Renal cortex interstitium (tissue), 11 donors: ENCODE data around the gene SLC25A1. TPM values are rescaled to one million over a fixed set of nuclear protein-coding genes. Genes with fewer than 3 reads are reported as not detected.

Experiments used
- DNase-seq, 11 donors: peaks; one replicate each; pipeline ENCODE4 v3.0.0-alpha.2; 2013; ENCODE audit warnings: low read depth in 9 of 11, low spot score in 4 of 11; ENCODE audit errors: extremely low read depth in 1 of 11
- polyA plus RNA-seq, 3 donors: library from polyadenylated mRNA; unstranded; fragments of 120-200 nt; gene quantifications; one replicate each; pipeline ENCODE4 v1.2.1, GENCODE V29; 2013; ENCODE audit not compliant: insufficient read length in 3 of 3

The SLC25A1 gene
- polyA plus RNA-seq, 3 donors: 61.9 to 97.7 (median 91.3) TPM

- DNase-seq: no peak
These were observed 28.5 kb downstream of the SLC25A1 start, which contains the start of gene GSC2 for GRCh38 chr22:19149991-19150390. GSC2 (minus strand) TSS chr22:19150292; CDS start chr22:19150283, 9 bp downstream.

GRCh38 chr22:19149047-19149883 lies 29.3 kb downstream of the SLC25A1 start:
- DNase-seq: no peak

GRCh38 chr22:19148417-19149046 lies 30.0 kb downstream of the SLC25A1 start:
- no peak for DNase-seq

- DNase-seq: no peak
These were observed 31.2 kb downstream of the SLC25A1 start for GRCh38 chr22:19147195-19147780.

- no peak for DNase-seq
These were observed 32.1 kb downstream of the SLC25A1 start for GRCh38 chr22:19146215-19146968.

GRCh38 chr22:19143967-19144400 lies 34.6 kb downstream of the SLC25A1 start:
- no peak for DNase-seq

GRCh38 chr22:19143212-19143611 lies 35.3 kb downstream of the SLC25A1 start:
- DNase-seq: no peak

- no peak for DNase-seq
These were observed 36.1 kb downstream of the SLC25A1 start for GRCh38 chr22:19142394-19142793.

GRCh38 chr22:19139974-19140373 lies 38.6 kb downstream of the SLC25A1 start:
- DNase-seq: no peak

GRCh38 chr22:19139001-19139356 lies 39.6 kb downstream of the SLC25A1 start:
- no peak for DNase-seq

GRCh38 chr22:19138217-19139000 lies 40.1 kb downstream of the SLC25A1 start:
- DNase-seq: no peak

GRCh38 chr22:19137384-19138216 lies 40.9 kb downstream of the SLC25A1 start:
- no peak for DNase-seq

- DNase-seq: no peak
These were observed 41.6 kb downstream of the SLC25A1 start for GRCh38 chr22:19136915-19137314.

- DNase-seq: no peak
These were observed 43.7 kb downstream of the SLC25A1 start for GRCh38 chr22:19134874-19135273.

- no peak for DNase-seq
These were observed 44.2 kb downstream of the SLC25A1 start for GRCh38 chr22:19134176-19134831.

- DNase-seq: no peak
These were observed 45.0 kb downstream of the SLC25A1 start for GRCh38 chr22:19133561-19133960.

- DNase-seq: no peak
These were observed 45.7 kb downstream of the SLC25A1 start for GRCh38 chr22:19132693-19133400.
